Astrocyte (in vitro differentiated cells and primary cell): ENCODE results near the gene RSPH1. TPM values are rescaled to one million over a fixed set of nuclear protein-coding genes. Genes with fewer than 3 reads are reported as not detected.

ENCODE experiments used
- DNase-seq: peaks from one replicate; pipeline ENCODE4 v3.0.0-alpha.2; 2010; ENCODE audit warnings: low read depth
- FAIRE-seq: peaks from 2 replicates; lab custom pipeline; 2011; peaks lifted over from hg19 to GRCh38; lab: Jason Lieb, UNC
- H2AFZ ChIP-seq: 2 replicates; pipeline ENCODE4 v1.6.0; 2012; ENCODE audit warnings: low read depth, low read length, inconsistent platforms
- H3K27ac ChIP-seq: 2 replicates; pipeline ENCODE4 v1.5.1; 2011; ENCODE audit warnings: low read depth, low read length, inconsistent platforms
- H3K27me3 ChIP-seq: 2 replicates; pipeline ENCODE4 v1.6.0; 2011; ENCODE audit warnings: low read length, inconsistent platforms; ENCODE audit not compliant: insufficient read depth
- H3K36me3 ChIP-seq: 2 replicates; pipeline ENCODE4 v1.5.1; 2011; ENCODE audit warnings: low read length, inconsistent platforms; ENCODE audit not compliant: insufficient read depth
- H3K4me1 ChIP-seq: 2 replicates; pipeline ENCODE4 v1.5.1; 2011; ENCODE audit warnings: low read length, inconsistent platforms; ENCODE audit not compliant: insufficient read depth
- H3K4me2 ChIP-seq: 2 replicates; pipeline ENCODE4 v1.6.0; 2012; ENCODE audit warnings: low read length, inconsistent platforms
- H3K4me3 ChIP-seq: 2 replicates; pipeline ENCODE4 v1.5.1; 2011; ENCODE audit warnings: low read depth, mild to moderate bottlenecking, low read length, inconsistent platforms; ENCODE audit not compliant: insufficient read depth
- H3K79me2 ChIP-seq: 2 replicates; pipeline ENCODE4 v1.6.0; 2012; ENCODE audit warnings: mild to moderate bottlenecking, low read length, inconsistent platforms; ENCODE audit not compliant: insufficient read depth
- H3K9ac ChIP-seq: 2 replicates; pipeline ENCODE4 v1.6.0; 2012; ENCODE audit warnings: mild to moderate bottlenecking, low read length, inconsistent platforms
- H3K9me3 ChIP-seq: 2 replicates; pipeline ENCODE4 v1.5.1; 2012; ENCODE audit warnings: low read depth, mild to moderate bottlenecking, low read length, inconsistent platforms; ENCODE audit not compliant: insufficient read depth
- H4K20me1 ChIP-seq: 2 replicates; pipeline ENCODE4 v1.6.0; 2012; ENCODE audit warnings: low read length, inconsistent platforms; ENCODE audit not compliant: insufficient read depth
- H3K27ac Mint-ChIP-seq: one replicate; pipeline ENCODE4 v1.8.0; 2021; ENCODE audit warnings: mild to moderate bottlenecking, mixed read lengths; ENCODE audit not compliant: unreplicated experiment
- H3K27me3 Mint-ChIP-seq: one replicate; pipeline ENCODE4 v1.8.0; 2021; ENCODE audit warnings: low read depth, mixed read lengths; ENCODE audit not compliant: unreplicated experiment
- H3K36me3 Mint-ChIP-seq: one replicate; pipeline ENCODE4 v1.8.0; 2021; ENCODE audit warnings: low read depth, mixed read lengths; ENCODE audit not compliant: unreplicated experiment
- H3K4me1 Mint-ChIP-seq: one replicate; pipeline ENCODE4 v1.8.0; 2021; ENCODE audit warnings: low read depth, mixed read lengths; ENCODE audit not compliant: unreplicated experiment
- H3K4me3 Mint-ChIP-seq: one replicate; pipeline ENCODE4 v1.8.0; 2021; ENCODE audit warnings: mild to moderate bottlenecking, moderate library complexity, mixed read lengths; ENCODE audit not compliant: unreplicated experiment
- H3K9me3 Mint-ChIP-seq: one replicate; pipeline ENCODE4 v1.8.0; 2021; ENCODE audit warnings: mild to moderate bottlenecking, mixed read lengths; ENCODE audit not compliant: unreplicated experiment
- CTCF ChIP-seq: IDR thresholded peaks from 2 replicates; pipeline ENCODE4 v1.5.1; 2011; ENCODE audit warnings: low read depth, mild to moderate bottlenecking, inconsistent platforms, low read length, moderate library complexity; ENCODE audit not compliant: insufficient read depth
- EZH2 ChIP-seq: IDR thresholded peaks from 2 replicates; pipeline ENCODE4 v1.6.1; 2012; ENCODE audit warnings: mild to moderate bottlenecking, low read length, inconsistent platforms; ENCODE audit not compliant: insufficient read depth
- total RNA-seq: library from RNA; stranded (reverse); gene quantifications from 2 replicates; pipeline ENCODE4 v1.2.1, GENCODE V29; 2021

Gene RSPH1
- total RNA-seq, 1 donor from 2014 or later, result 0.43 TPM

- H3K9me3 ChIP-seq, result no peaks in the 10 kb centered on the region
- no peaks in the 10 kb centered on the region for H3K79me2 ChIP-seq
- no peak overlapping the region for H3K4me3 ChIP-seq
- Mint-ChIP-seq H3K27me3 (peaks cover 7% of the 10 kb centered on the region), H3K36me3 (no peaks in the 10 kb centered on the region), H3K27ac (no peak overlapping the region), H3K4me1 (peaks cover 10% of the 10 kb centered on the region), H3K9me3 (no peaks in the 10 kb centered on the region), H3K4me3 (no peak overlapping the region)
- H3K36me3 ChIP-seq, result no peaks in the 10 kb centered on the region
- H2AFZ ChIP-seq, result no peak overlapping the region
- TF ChIP-seq EZH2, result no peak
- H3K9ac ChIP-seq, result no peak overlapping the region
- no peak overlapping the region for H3K27ac ChIP-seq
- no peaks in the 10 kb centered on the region for H3K27me3 ChIP-seq
- H3K4me2 ChIP-seq, result no peak overlapping the region
- no peak for FAIRE-seq
- no peaks in the 10 kb centered on the region for H4K20me1 ChIP-seq
- peaks cover 3% of the 10 kb centered on the region for H3K4me1 ChIP-seq
- no peak for DNase-seq
Observed at GRCh38 chr21:42460391-42461184, 35.4 kb downstream of the RSPH1 start.

GRCh38 chr21:42459546-42460215 lies 36.3 kb downstream of the RSPH1 start:
- Mint-ChIP-seq H3K9me3 (no peaks in the 10 kb centered on the region), H3K4me3 (no peak overlapping the region), H3K27ac (no peak overlapping the region), H3K27me3 (peaks cover 7% of the 10 kb centered on the region), H3K36me3 (no peaks in the 10 kb centered on the region), H3K4me1 (peaks cover 6% of the 10 kb centered on the region)
- Histone ChIP-seq H3K27ac (no peak overlapping the region), H3K4me3 (no peak overlapping the region), H3K4me1 (peaks cover 3% of the 10 kb centered on the region), H2AFZ (no peak overlapping the region), H3K79me2 (no peaks in the 10 kb centered on the region), H3K27me3 (no peaks in the 10 kb centered on the region), H4K20me1 (no peaks in the 10 kb centered on the region), H3K9ac (no peak overlapping the region), H3K4me2 (no peak overlapping the region), H3K36me3 (no peaks in the 10 kb centered on the region), H3K9me3 (no peaks in the 10 kb centered on the region)
- FAIRE-seq (no peak), DNase-seq (no peak)
- TF ChIP-seq CTCF, result no peak
- TF ChIP-seq EZH2, result no peak

- FAIRE-seq, result no peak
- Mint-ChIP-seq H3K36me3 (no peaks in the 10 kb centered on the region), H3K4me1 (peaks cover 6% of the 10 kb centered on the region), H3K27me3 (peaks cover 7% of the 10 kb centered on the region), H3K27ac (no peak overlapping the region), H3K4me3 (no peak overlapping the region), H3K9me3 (no peaks in the 10 kb centered on the region)
- H3K4me2 ChIP-seq, result no peak overlapping the region
- H3K27me3 ChIP-seq, result no peaks in the 10 kb centered on the region
- H4K20me1 ChIP-seq, result no peaks in the 10 kb centered on the region
- H3K36me3 ChIP-seq, result no peaks in the 10 kb centered on the region
- peaks cover 3% of the 10 kb centered on the region for H3K4me1 ChIP-seq
- DNase-seq, result no peak
- no peaks in the 10 kb centered on the region for H3K9me3 ChIP-seq
- H3K4me3 ChIP-seq, result no peak overlapping the region
- H2AFZ ChIP-seq, result no peak overlapping the region
- H3K79me2 ChIP-seq, result no peaks in the 10 kb centered on the region
- TF ChIP-seq EZH2, result no peak
- no peak for TF ChIP-seq CTCF
- no peak overlapping the region for H3K27ac ChIP-seq
- H3K9ac ChIP-seq, result no peak overlapping the region
Observed at GRCh38 chr21:42459082-42459460, 37.0 kb downstream of the RSPH1 start.
